ENCODE results near the gene MYO16.

Gene MYO16

DNA sequence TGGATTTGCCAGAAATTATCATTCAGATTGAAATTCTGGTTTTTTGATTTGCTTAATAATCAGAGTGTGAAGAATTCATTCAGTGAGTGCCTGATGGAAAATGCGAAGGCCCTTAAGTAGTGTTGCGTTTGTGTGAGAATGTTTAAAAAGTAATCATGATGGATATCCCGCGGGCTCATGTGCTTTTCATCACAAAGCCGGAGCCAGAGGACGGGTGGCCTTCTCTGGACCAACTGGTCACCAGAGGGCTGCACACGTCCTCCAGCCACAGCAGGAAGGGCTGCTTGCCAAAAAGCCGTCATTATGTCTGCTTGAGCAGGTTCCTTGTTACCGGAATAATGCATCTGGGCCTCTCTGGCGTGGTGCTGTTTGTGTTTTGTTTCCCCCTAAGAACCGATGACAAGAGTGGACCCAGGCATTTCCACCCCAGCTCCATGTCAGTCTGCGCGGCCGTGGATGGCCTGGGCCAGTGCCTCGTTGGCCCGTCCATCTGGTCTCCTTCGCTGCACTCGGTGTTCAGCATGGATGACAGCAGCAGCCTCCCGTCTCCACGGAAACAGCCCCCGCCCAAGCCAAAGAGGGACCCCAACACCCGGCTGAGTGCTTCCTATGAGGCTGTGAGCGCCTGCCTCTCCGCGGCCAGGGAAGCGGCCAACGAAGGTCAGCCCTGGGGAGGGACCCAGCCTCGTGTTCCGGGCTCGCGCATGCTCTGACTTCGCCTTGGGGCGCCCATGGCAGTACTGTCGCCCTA is 497.7 kb downstream of the MYO16 start:
- DNase-seq (ENCODE audit: low spot score): no peak

- no peak for DNase-seq (ENCODE audit: low spot score)
These were observed 498.7 kb downstream of the MYO16 start for GRCh38 chr13:109128121-109128520.

DNA sequence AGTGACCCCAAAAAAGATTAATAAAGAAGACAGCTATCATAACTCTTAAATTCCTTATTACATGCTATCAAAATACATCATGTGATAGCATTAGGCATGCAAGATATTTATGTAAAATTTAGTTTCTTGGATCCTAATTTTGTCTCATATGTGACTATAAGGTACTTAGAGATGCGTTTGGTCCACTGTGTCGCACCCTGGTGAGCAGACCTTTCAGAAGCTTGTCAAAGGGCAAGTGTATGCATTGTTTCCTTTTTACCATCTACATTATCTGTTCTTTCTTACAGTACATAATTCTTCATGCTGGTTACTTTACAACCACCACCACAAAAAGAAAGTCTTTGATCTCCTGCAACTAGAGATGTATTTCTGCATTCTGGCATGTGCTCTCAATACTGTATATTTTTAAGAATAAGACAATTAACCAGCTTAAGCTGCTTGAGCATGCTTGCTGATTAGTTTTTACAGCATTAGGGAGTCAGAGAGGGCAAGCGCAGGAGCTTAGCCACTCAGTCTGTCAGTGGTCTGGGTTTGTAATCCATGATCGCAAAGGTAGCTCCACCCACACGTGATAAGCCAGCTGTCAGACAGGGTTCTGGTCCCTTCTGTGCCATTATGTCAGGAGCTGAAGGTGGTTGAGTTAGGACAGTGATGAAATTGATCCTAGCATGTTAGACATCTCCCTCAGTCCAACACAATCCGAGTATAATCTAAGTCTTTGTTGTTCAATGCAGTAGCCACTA is 500.9 kb downstream of the MYO16 start:
- no peak for DNase-seq (ENCODE audit: low spot score)

- no peak for DNase-seq (ENCODE audit: low spot score)
These were observed 502.4 kb downstream of the MYO16 start for GRCh38 chr13:109131698-109132257.

GRCh38 chr13:109135018-109135417 is 505.6 kb downstream of the MYO16 start:
- no peak for DNase-seq (ENCODE audit: low spot score)

DNA sequence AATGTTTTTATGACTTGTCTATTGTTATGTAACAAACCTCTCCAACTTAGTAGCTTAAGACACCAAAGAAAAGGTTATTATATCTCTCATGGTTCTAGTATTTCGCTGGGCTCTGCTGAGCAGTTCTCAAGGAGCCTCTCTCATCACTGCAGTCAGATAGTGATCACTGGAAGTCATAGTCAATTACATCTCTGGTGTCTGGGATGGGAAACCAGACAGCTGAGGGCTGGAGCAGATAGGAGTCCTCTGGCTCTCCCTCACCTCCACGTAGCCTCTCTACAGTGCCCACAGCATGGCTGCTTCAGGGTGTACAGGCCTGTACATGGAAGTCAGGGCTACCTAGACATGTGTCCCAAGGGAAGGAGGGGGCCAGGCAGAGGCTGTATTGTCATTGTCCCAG is 507.5 kb downstream of the MYO16 start:
- DNase-seq (ENCODE audit: low spot score): no peak

GRCh38 chr13:109139346-109139745 is 509.9 kb downstream of the MYO16 start:
- no peak for DNase-seq (ENCODE audit: low spot score)

- no peak for DNase-seq (ENCODE audit: low spot score)
These were observed 510.6 kb downstream of the MYO16 start for GRCh38 chr13:109140054-109140453.

DNA sequence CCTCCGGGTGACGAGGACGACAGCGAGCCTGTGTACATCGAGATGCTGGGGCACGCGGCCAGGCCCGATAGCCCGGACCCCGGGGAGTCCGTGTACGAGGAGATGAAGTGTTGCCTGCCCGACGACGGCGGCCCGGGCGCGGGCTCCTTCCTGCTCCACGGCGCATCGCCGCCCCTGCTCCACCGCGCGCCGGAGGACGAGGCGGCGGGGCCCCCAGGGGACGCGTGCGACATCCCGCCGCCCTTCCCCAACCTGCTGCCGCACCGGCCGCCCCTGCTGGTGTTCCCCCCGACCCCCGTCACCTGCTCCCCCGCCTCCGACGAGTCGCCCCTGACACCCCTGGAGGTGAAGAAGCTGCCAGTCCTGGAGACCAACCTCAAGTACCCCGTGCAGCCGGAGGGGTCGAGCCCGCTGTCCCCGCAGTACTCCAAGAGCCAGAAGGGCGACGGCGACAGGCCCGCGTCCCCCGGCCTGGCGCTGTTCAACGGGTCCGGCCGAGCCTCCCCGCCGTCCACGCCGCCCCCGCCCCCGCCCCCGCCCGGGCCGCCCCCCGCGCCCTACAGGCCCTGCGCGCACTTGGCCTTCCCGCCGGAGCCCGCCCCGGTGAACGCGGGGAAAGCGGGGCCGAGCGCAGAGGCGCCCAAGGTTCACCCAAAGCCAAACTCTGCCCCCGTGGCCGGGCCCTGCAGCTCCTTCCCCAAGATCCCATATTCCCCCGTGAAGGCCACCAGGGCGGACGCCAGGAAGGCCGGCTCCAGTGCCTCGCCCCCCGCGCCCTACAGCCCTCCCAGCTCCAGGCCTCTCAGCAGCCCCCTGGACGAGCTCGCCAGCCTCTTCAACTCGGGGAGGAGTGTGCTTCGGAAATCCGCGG is 511.3 kb downstream of the MYO16 start:
- no peak for DNase-seq (ENCODE audit: low spot score)

DNA sequence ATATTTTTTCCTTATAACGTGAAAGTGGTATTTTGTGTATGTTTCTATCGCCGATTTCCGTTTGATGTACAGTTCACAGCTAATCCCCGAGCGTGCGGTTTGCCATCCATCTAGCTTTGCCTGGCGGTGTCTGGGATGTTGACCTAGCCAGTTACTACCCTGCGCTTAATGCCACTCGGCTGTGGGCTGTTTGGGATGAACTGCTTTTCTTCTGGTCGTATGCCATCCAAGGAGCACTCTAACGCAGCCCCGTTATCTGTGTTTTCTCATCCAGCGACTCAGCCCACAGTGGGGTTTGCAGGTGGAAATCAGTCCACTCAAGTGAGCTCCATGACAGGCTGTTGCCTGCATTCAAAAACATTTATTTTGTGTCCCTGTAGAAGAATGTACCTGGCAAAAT is 512.3 kb downstream of the MYO16 start:
- no peak for DNase-seq (ENCODE audit: low spot score)

GRCh38 chr13:109144693-109145437 is 515.5 kb downstream of the MYO16 start:
- DNase-seq (ENCODE audit: low spot score): no peak

DNA sequence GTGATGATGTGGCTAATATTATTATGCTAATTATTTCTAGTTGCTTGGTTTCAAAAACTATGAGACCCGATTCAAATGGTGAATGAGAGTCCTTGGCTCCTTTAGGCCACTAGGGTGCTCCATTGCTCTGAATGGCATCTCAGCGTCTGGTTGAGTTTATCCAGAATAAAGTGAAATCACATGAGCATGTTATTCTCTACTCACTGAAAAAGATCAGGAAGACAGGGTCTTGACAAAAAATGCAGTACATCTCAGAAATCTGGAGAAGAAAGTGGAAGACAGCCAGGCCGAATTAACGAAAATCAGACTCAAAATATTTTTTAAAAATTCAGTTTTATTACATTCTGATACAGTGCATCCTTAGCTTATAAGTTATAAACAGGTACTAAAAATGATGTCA is 516.2 kb downstream of the MYO16 start:
- DNase-seq (ENCODE audit: low spot score): peak; percentile 75

- no peak for DNase-seq (ENCODE audit: low spot score)
These were observed 517.0 kb downstream of the MYO16 start for GRCh38 chr13:109146393-109146792.

DNA sequence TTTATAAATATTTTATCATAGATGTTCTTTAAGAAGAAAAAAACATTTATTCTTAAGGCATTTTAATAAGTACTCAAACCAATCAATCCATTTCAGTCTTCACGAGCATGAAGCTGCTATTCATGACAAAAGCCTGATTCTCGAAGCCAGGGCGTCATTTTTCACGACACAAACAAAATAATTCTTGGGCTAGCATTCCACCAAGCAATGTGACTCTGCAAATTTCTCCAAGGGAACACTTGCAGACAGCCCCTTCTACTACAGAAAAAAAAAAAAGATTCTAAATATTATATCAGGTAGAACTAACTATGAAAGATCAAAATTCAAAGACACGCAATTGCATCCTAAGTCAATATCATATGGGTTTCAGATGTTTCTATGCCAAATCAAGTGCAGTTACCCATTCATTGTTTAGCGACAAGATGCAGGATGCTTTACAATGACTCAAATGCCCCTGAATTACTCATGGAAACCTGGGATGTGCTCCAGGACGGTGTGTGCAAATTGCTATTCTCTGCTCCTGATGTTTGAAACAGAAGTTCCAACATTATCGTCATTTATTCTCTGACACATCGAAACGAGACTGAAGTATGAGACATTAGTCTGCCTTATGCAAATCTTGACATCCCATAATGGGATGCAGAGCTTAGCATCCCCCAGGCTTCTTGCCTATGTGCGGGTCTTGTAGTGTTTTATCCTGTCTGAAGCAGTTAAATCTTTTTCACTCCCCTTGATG is 517.7 kb downstream of the MYO16 start:
- DNase-seq (ENCODE audit: low spot score): no peak

DNA sequence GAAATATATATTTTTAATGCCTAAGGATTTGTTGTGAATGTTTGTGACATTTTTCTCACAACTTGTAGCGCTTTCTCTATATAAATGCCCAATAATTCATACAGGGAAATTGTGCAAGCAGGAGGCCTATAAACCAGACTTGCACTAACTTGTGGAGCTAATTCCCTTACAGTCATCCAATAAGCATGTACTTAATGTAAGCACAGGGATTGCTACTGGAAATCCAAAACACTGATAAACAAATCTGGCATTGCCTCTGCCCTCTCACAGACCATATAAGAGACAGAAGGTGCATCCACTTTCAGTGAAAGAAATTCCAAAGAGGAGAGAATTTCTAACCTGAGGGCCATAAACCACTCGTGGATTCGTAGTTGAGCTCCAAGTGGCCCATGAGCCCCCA is 518.8 kb downstream of the MYO16 start:
- DNase-seq (ENCODE audit: low spot score): no peak

GRCh38 chr13:109150696-109151095 is 521.3 kb downstream of the MYO16 start:
- no peak for DNase-seq (ENCODE audit: low spot score)

DNA sequence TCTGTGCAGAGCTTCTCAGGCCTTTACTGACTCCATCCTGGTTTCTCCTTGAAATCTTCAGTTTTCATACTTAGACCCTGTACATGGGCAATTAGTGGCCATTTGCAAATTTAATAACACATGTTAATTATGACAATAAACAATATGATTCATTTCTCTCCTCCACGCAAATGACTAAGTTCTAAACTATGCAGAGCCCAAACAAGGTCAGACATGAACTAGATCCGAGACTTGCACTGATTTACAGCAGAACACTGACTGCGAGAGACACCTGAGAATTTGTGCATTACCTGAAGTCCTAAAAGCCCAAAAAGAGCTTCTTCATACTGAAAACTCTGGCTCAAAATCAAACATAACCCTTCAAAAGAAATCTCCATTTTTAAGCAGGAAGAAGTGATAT is 521.8 kb downstream of the MYO16 start:
- DNase-seq (ENCODE audit: low spot score): no peak

DNA sequence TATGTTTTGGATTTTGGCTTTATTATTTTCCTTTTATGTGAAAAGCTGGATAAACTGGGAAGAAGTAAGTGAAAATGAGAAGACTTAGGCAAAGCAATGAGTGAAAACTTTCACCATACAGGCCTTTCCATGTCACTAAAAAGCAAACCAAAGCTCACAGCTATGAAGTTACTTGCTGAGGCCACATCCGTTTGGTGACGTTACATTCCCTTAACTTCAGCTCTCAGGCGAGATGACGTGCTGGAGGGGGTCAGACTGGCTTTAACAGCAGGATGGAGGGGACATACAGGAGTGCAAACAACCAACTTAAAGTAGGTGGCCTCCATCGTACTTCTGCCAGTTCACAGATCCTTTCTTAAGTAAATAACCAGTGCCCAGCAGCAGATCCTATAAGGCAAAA is 522.3 kb downstream of the MYO16 start:
- no peak for DNase-seq (ENCODE audit: low spot score)

DNA sequence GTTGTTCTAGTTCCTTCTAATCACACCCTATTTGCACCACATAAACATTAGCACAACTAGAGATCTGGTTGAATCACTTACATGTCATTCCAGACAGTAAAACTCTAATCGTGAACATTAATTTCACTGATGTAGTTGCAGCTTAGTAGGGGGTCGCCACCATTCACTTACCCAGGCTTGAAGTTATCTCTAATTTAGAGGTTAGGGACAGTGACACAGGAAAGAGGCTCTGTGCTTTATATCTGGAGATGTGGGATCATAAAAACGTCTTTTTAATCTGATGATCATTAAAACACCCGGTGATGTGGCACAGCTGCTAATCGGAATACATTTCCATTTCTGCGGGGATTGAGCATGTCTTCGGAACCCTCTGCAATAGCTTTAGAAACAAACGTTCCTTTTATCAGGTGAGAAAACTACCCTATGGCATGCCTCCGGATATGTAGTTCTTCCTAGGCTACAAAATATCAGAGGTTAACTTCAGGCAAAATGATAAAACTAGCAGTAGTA is 523.0 kb downstream of the MYO16 start:
- DNase-seq (ENCODE audit: low spot score): no peak

- DNase-seq (ENCODE audit: low spot score): no peak
These were observed 523.5 kb downstream of the MYO16 start for GRCh38 chr13:109152941-109153340.

DNA sequence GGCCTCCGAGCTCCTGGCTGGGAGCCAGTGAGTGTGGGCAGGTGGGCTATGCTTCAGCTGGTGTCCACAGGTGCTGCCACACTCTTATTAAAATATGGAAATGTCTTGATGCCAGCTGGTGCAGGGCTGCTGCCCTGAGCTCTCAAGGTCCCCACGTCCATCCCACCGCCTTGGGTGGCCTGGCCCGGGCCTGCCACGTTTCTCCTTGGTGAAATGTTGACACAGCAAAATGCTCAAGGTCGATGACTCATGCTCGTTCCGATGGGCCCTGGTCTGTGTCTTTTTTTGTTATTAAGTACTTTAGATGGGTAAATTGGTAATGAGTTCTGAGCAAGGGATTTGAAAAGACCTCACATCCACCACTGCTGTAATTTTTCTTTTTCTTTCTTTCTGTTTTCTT is 524.7 kb downstream of the MYO16 start:
- DNase-seq (ENCODE audit: low spot score): no peak
